Testis (tissue), 2 donors: ENCODE results near the gene FUT3.

Experiments used
- POLR2A ChIP-seq: fragments of 450-650 bp; IDR thresholded peaks from one replicate; pipeline ENCODE4 v1.6.1; 2017; ENCODE audit warnings: antibody characterized with exemption, mild to moderate bottlenecking, moderate library complexity
- TF ChIP-seq, protein P1 (sequence below), 3 experiments: fragments of 450-650 bp in 2 of 3; fragments of 200-600 bp in 1 of 3; sonication (generic) in 1 of 3; IDR thresholded peaks; one replicate each; pipeline ENCODE4 v1.5.1; 2016 to 2019; ENCODE audit warnings: antibody characterized with exemption in 3 of 3, mild to moderate bottlenecking in 2 of 3, moderate library complexity in 1 of 3

DNA sequence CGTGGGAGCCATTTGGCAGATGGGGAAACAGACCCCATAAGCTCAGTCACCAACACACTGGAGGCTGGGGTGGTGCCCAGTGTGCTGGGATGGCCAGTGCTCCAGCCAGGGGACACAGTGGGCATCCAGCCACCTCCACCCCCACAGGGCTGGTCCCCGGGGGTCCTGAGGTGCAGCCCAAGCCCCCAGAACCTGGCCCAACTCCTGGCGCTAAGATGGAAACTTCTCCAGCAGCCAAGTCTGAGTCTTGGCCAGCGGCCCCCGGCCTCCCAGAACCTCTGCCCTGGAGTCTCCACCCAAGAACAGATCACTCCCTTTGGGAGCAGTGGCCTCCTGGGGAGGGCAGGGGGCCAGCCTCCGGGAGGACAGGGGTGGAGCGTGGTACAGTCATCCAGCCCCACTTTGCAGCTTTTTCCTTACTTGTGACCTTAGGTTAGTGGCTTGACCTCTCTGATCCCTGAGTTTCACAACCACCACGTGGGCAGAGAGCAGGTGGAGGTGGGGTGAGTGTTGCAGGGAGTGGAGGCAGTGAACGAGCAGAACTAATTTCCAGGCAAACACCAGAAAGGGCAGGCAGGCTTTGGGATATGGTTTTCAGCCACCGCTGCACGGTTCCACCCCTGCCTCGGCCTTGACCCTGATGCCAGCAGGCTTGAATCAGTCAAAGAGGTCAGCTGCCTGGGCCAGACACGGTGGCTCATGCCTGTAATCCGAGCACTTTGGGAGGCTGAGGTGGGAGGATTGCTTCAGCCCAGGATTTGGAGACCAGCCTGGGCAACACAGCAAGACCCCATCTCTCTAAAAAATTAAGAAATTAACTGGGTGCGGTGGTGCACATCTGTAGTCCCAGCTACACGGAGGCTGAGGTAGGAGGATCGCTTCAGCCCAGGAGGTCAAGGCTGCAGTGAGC lies 50.6 kb downstream of the FUT3 start:
- TF ChIP-seq, protein P1, sequence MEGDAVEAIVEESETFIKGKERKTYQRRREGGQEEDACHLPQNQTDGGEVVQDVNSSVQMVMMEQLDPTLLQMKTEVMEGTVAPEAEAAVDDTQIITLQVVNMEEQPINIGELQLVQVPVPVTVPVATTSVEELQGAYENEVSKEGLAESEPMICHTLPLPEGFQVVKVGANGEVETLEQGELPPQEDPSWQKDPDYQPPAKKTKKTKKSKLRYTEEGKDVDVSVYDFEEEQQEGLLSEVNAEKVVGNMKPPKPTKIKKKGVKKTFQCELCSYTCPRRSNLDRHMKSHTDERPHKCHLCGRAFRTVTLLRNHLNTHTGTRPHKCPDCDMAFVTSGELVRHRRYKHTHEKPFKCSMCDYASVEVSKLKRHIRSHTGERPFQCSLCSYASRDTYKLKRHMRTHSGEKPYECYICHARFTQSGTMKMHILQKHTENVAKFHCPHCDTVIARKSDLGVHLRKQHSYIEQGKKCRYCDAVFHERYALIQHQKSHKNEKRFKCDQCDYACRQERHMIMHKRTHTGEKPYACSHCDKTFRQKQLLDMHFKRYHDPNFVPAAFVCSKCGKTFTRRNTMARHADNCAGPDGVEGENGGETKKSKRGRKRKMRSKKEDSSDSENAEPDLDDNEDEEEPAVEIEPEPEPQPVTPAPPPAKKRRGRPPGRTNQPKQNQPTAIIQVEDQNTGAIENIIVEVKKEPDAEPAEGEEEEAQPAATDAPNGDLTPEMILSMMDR (IDR thresholded peaks at IDR 0.05) = no peak
- TF ChIP-seq POLR2A = no peak
